Subcutaneous abdominal adipose tissue (tissue), 5 donors: Measurements from ENCODE around the gene OR13J1.

Experiments
- H3K27ac ChIP-seq: one replicate; pipeline ENCODE4 v1.7.0; 2013; ENCODE audit warnings: low read depth, mild to moderate bottlenecking, inconsistent platforms, low read length, moderate library complexity
- H3K27me3 ChIP-seq, 5 donors: one replicate each; pipeline ENCODE4 v1.7.0; 2013; ENCODE audit warnings: low read length in 5 of 5, inconsistent platforms in 1 of 5; ENCODE audit not compliant: control insufficient read depth in 5 of 5, insufficient read depth in 4 of 5
- H3K36me3 ChIP-seq, 5 donors: one replicate each; pipeline ENCODE4 v1.7.0; 2013; ENCODE audit warnings: low read length in 5 of 5; ENCODE audit not compliant: control insufficient read depth in 5 of 5, insufficient read depth in 5 of 5
- H3K4me1 ChIP-seq, 5 donors: one replicate each; pipeline ENCODE4 v1.7.0; 2013; ENCODE audit warnings: low read length in 5 of 5, mild to moderate bottlenecking in 3 of 5, moderate library complexity in 1 of 5; ENCODE audit not compliant: control insufficient read depth in 5 of 5, insufficient read depth in 5 of 5
- H3K4me3 ChIP-seq, 5 donors: one replicate each; pipeline ENCODE4 v1.7.0; 2013; ENCODE audit warnings: low read length in 5 of 5, low read depth in 1 of 5
- H3K9ac ChIP-seq, 5 donors: one replicate each; pipeline ENCODE4 v1.7.0; 2013; ENCODE audit warnings: low read length in 5 of 5, mild to moderate bottlenecking in 4 of 5, moderate library complexity in 3 of 5
- H3K9me3 ChIP-seq, 5 donors: one replicate each; pipeline ENCODE4 v1.7.0; 2013; ENCODE audit warnings: low read length in 5 of 5; ENCODE audit not compliant: control insufficient read depth in 5 of 5
- donor health status: healthy.
- donor health status: healthy.
- donor health status: healthy.
- donor health status: healthy.
- donor health status: healthy.

The OR13J1 gene

GRCh38 chr9:35826071-35826701, 44.0 kb downstream of the OR13J1 start:
- H3K9ac ChIP-seq, result no peak overlapping the region
- no peak overlapping the region for H3K27ac ChIP-seq

GRCh38 chr9:35822926-35823325, 47.3 kb downstream of the OR13J1 start:
- Histone ChIP-seq H3K4me3 (no peak overlapping the region), H3K9me3 (no peaks in the 10 kb centered on the region), H3K27ac (no peak overlapping the region), H3K9ac (no peak overlapping the region), H3K4me1 (peaks cover 0 to 5% (median 3%) of the 10 kb centered on the region in 5 donors), H3K36me3 (no peaks in the 10 kb centered on the region), H3K27me3 (no peaks in the 10 kb centered on the region)

More at GRCh38 chr9:35826071-35826701, 44.0 kb downstream of the OR13J1 start:
- Histone ChIP-seq H3K27me3 (no peaks in the 10 kb centered on the region), H3K36me3 (no peaks in the 10 kb centered on the region), H3K4me1 (peaks cover 4 to 25% (median 20%) of the 10 kb centered on the region in 5 donors), H3K4me3 (no peak overlapping the region), H3K9me3 (no peaks in the 10 kb centered on the region)

GRCh38 chr9:35820076-35820475, 50.1 kb downstream of the OR13J1 start:
- H3K9me3 ChIP-seq, result peaks cover 0 to under 1% (median 0%) of the 10 kb centered on the region in 5 donors
- H3K36me3 ChIP-seq, result no peaks in the 10 kb centered on the region
- no peak overlapping the region for H3K9ac ChIP-seq
- H3K4me3 ChIP-seq, result no peak overlapping the region
- H3K4me1 ChIP-seq, result peaks cover 0 to 6% (median 4%) of the 10 kb centered on the region in 5 donors
- no peak overlapping the region for H3K27ac ChIP-seq
- H3K27me3 ChIP-seq, result peaks cover 0 to 2% (median 0%) of the 10 kb centered on the region in 5 donors
